GM12891 (cell line): ENCODE data around the gene PHF24.

Source experiments
- POLR2A ChIP-seq: IDR thresholded peaks from 2 replicates; pipeline ENCODE4 v1.6.1; 2011; ENCODE audit warnings: low read depth, low read length, control low read depth
- SPI1 ChIP-seq: IDR thresholded peaks from 2 replicates; pipeline ENCODE4 v1.6.1; 2011; ENCODE audit warnings: low read depth, low read length, control low read depth

DNA sequence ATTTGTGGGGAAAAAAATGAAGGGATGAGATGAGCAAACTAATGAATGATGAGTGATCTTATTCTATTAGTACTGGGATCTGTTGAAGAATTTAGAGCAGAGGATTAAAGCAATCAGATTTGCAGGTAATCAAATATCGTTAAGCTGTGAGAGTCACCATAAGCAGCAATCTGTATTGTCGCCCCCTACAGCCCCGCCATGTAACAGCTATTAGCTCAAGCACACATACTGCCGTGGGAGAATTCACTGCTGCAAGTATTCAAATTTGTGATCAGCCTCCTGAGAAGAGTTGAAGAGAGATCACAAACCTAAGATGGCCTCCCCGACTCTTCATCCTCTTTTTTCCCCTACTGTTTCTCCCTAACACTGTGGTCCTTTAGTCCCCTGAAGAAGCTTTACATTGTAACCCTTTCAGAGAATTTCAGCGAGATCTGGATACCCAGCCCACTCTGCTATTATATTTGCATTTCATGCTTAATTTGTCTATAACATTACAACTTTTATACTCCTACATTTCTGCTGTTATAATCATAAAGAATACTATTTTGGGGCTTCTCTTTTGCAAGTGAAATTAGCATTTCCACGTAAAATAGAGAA lies 28.5 kb upstream of the PHF24 start:
- no peak for TF ChIP-seq SPI1
- no peak for TF ChIP-seq POLR2A
